Subcutaneous abdominal adipose tissue (tissue), 5 donors: ENCODE data around the gene CLOCK.

Source experiments
- H3K27ac ChIP-seq: one replicate; pipeline ENCODE4 v1.7.0; 2013; ENCODE audit warnings: low read depth, mild to moderate bottlenecking, inconsistent platforms, low read length, moderate library complexity
- H3K27me3 ChIP-seq, 5 donors: one replicate each; pipeline ENCODE4 v1.7.0; 2013; ENCODE audit warnings: low read length in 5 of 5, inconsistent platforms in 1 of 5; ENCODE audit not compliant: control insufficient read depth in 5 of 5, insufficient read depth in 4 of 5
- H3K36me3 ChIP-seq, 5 donors: one replicate each; pipeline ENCODE4 v1.7.0; 2013; ENCODE audit warnings: low read length in 5 of 5; ENCODE audit not compliant: control insufficient read depth in 5 of 5, insufficient read depth in 5 of 5
- H3K4me1 ChIP-seq, 5 donors: one replicate each; pipeline ENCODE4 v1.7.0; 2013; ENCODE audit warnings: low read length in 5 of 5, mild to moderate bottlenecking in 3 of 5, moderate library complexity in 1 of 5; ENCODE audit not compliant: control insufficient read depth in 5 of 5, insufficient read depth in 5 of 5
- H3K4me3 ChIP-seq, 5 donors: one replicate each; pipeline ENCODE4 v1.7.0; 2013; ENCODE audit warnings: low read length in 5 of 5, low read depth in 1 of 5
- H3K9ac ChIP-seq, 5 donors: one replicate each; pipeline ENCODE4 v1.7.0; 2013; ENCODE audit warnings: low read length in 5 of 5, mild to moderate bottlenecking in 4 of 5, moderate library complexity in 3 of 5
- H3K9me3 ChIP-seq, 5 donors: one replicate each; pipeline ENCODE4 v1.7.0; 2013; ENCODE audit warnings: low read length in 5 of 5; ENCODE audit not compliant: control insufficient read depth in 5 of 5
- donor health status: healthy.
- donor health status: healthy.
- donor health status: healthy.
- donor health status: healthy.
- donor health status: healthy.

Gene CLOCK

GRCh38 chr4:55491486-55491885 is 55.2 kb downstream of the CLOCK start:
- H3K4me1 ChIP-seq = no peaks in the 10 kb centered on the region
- H3K9me3 ChIP-seq = peaks cover 0 to 4% (median 0%) of the 10 kb centered on the region in 5 donors
- H3K4me3 ChIP-seq = no peak overlapping the region
- no peak overlapping the region for H3K9ac ChIP-seq
- H3K27me3 ChIP-seq = no peaks in the 10 kb centered on the region
- H3K27ac ChIP-seq = no peak overlapping the region
- H3K36me3 ChIP-seq = peaks cover 12 to 15% (median 14%) of the 10 kb centered on the region in 5 donors

GRCh38 chr4:55488716-55489115 is 58.0 kb downstream of the CLOCK start:
- no peak overlapping the region for H3K4me3 ChIP-seq
- H3K27me3 ChIP-seq = no peaks in the 10 kb centered on the region
- H3K4me1 ChIP-seq = no peaks in the 10 kb centered on the region
- H3K9ac ChIP-seq = no peak overlapping the region
- peaks cover 9 to 19% (median 12%) of the 10 kb centered on the region in 5 donors for H3K36me3 ChIP-seq
- H3K27ac ChIP-seq = no peak overlapping the region
- H3K9me3 ChIP-seq = no peaks in the 10 kb centered on the region

- no peaks in the 10 kb centered on the region for H3K4me1 ChIP-seq
- no peak overlapping the region for H3K4me3 ChIP-seq
- no peaks in the 10 kb centered on the region for H3K9me3 ChIP-seq
- no peak overlapping the region for H3K27ac ChIP-seq
- H3K9ac ChIP-seq = no peak overlapping the region
- peaks cover 12 to 19% (median 13%) of the 10 kb centered on the region in 5 donors for H3K36me3 ChIP-seq
- no peaks in the 10 kb centered on the region for H3K27me3 ChIP-seq
Observed at GRCh38 chr4:55485821-55486220, 60.9 kb downstream of the CLOCK start.

- Histone ChIP-seq H3K4me3 (no peak overlapping the region), H3K36me3 (peaks cover 6 to 17% (median 12%) of the 10 kb centered on the region in 5 donors), H3K27ac (no peak overlapping the region), H3K4me1 (no peaks in the 10 kb centered on the region), H3K9me3 (no peaks in the 10 kb centered on the region), H3K27me3 (no peaks in the 10 kb centered on the region), H3K9ac (no peak overlapping the region)
Observed at GRCh38 chr4:55483315-55483714, 63.4 kb downstream of the CLOCK start.

GRCh38 chr4:55475394-55476243 is 71.1 kb downstream of the CLOCK start:
- Histone ChIP-seq H3K9ac (no peak overlapping the region), H3K36me3 (peaks cover 22 to 48% (median 28%) of the 10 kb centered on the region in 5 donors), H3K4me1 (no peaks in the 10 kb centered on the region), H3K27me3 (no peaks in the 10 kb centered on the region), H3K4me3 (no peak overlapping the region), H3K27ac (no peak overlapping the region), H3K9me3 (no peaks in the 10 kb centered on the region)

GRCh38 chr4:55469979-55470378 is 76.7 kb downstream of the CLOCK start:
- Histone ChIP-seq H3K9me3 (no peaks in the 10 kb centered on the region), H3K4me3 (no peak overlapping the region), H3K9ac (no peak overlapping the region), H3K4me1 (no peaks in the 10 kb centered on the region), H3K27me3 (no peaks in the 10 kb centered on the region), H3K36me3 (peaks cover 12 to 44% (median 26%) of the 10 kb centered on the region in 5 donors), H3K27ac (no peak overlapping the region)

GRCh38 chr4:55468724-55469123 is 78.0 kb downstream of the CLOCK start:
- Histone ChIP-seq H3K9me3 (no peaks in the 10 kb centered on the region), H3K4me1 (no peaks in the 10 kb centered on the region), H3K27me3 (no peaks in the 10 kb centered on the region), H3K4me3 (no peak overlapping the region), H3K9ac (no peak overlapping the region), H3K27ac (no peak overlapping the region), H3K36me3 (peaks cover 7 to 35% (median 22%) of the 10 kb centered on the region in 5 donors)

GRCh38 chr4:55466001-55466400 is 80.7 kb downstream of the CLOCK start:
- Histone ChIP-seq H3K36me3 (peaks cover 6 to 30% (median 21%) of the 10 kb centered on the region in 5 donors), H3K9ac (no peak overlapping the region), H3K27me3 (no peaks in the 10 kb centered on the region), H3K9me3 (no peaks in the 10 kb centered on the region), H3K27ac (no peak overlapping the region), H3K4me3 (no peak overlapping the region), H3K4me1 (no peaks in the 10 kb centered on the region)

GRCh38 chr4:55458611-55459010 is 88.1 kb downstream of the CLOCK start:
- Histone ChIP-seq H3K9ac (no peak overlapping the region), H3K27me3 (no peaks in the 10 kb centered on the region), H3K36me3 (peaks cover 0 to 34% (median 9%) of the 10 kb centered on the region in 5 donors), H3K4me1 (no peaks in the 10 kb centered on the region), H3K4me3 (no peak overlapping the region), H3K27ac (no peak overlapping the region), H3K9me3 (no peaks in the 10 kb centered on the region)

GRCh38 chr4:55458164-55458563 is 88.5 kb downstream of the CLOCK start:
- no peaks in the 10 kb centered on the region for H3K9me3 ChIP-seq
- H3K4me3 ChIP-seq = no peak overlapping the region
- no peaks in the 10 kb centered on the region for H3K4me1 ChIP-seq
- no peak overlapping the region for H3K27ac ChIP-seq
- peaks cover 0 to 32% (median 13%) of the 10 kb centered on the region in 5 donors for H3K36me3 ChIP-seq
- no peaks in the 10 kb centered on the region for H3K27me3 ChIP-seq
- no peak overlapping the region for H3K9ac ChIP-seq
